ENCODE results near the gene HSD17B3. TPM values are rescaled to one million over a fixed set of nuclear protein-coding genes. Genes with fewer than 3 reads are reported as not detected.

The HSD17B3 gene
- total and polyA plus RNA-seq, 10 of the 15 experiments (the other 5 are each of a cell fraction or from before 2014, with no cell fraction given), result not detected

- no peak for DNase-seq (ENCODE audit: low read depth, low spot score)
- no peak for ATAC-seq
- no peak overlapping the region for H3K9ac ChIP-seq (ENCODE audit: control insufficient read depth, insufficient read depth, low read length)
- H3K4me1 ChIP-seq (ENCODE audit: control insufficient read depth, insufficient read depth, low read length), result no peaks in the 10 kb centered on the region
- H3K27ac ChIP-seq (ENCODE audit: control insufficient read depth, insufficient read depth), result no peak overlapping the region
- POLR2A ChIA-PET, result no interaction called here
- H2AFZ ChIP-seq (ENCODE audit: control insufficient read depth, low read depth, low read length), result no peak overlapping the region
- BruUV-seq (replicated peaks), result no TSS peak
- in situ Hi-C loops (cut with MboI) (loop anchor here (25.0 kb wide), 1 partner anchor 1519 kb away; no protein-coding TSS in a partner anchor), intact Hi-C loops (cut with micrococcal nuclease; ENCODE audit: unreplicated experiment) (no loop called here)
- CTCF ChIA-PET, result no interaction called here
- RAD21 ChIA-PET (ENCODE audit: unreplicated experiment), result no interaction called here
- H3K4me3 ChIP-seq, result no peak overlapping the region
- FAIRE-seq, result no peak
- SMC1A ChIA-PET (ENCODE audit: uncharacterized antibody, unreplicated experiment), result no interaction called here
- H3K36me3 ChIP-seq (ENCODE audit: control insufficient read depth in 2 of 2, insufficient read depth in 2 of 2, low read length in 1 of 2), result no peaks in the 10 kb centered on the region
- H3K4me2 ChIP-seq (ENCODE audit: control insufficient read depth, insufficient read depth), result no peak overlapping the region
- 43% methylated on average over 11 of the region's 11 CpGs for WGBS (ENCODE audit: insufficient coverage, insufficient replicate concordance, low lambda C conversion rate, missing lambda C conversion rate)
- H3K79me2 ChIP-seq (ENCODE audit: control insufficient read depth, insufficient read depth, low read length), result no peaks in the 10 kb centered on the region
- TF ChIP-seq BMI1 (IDR thresholded peaks at IDR 0.05; ENCODE audit: borderline replicate concordance) (no peak), MEF2A (IDR thresholded peaks at IDR 0.05; ENCODE audit: insufficient read depth, low read depth, low read length) (no peak), JUND (IDR thresholded peaks at IDR 0.05; ENCODE audit: low read depth, low read length) (no peak), SIX5 (IDR thresholded peaks at IDR 0.05; ENCODE audit: low read depth, low read length, severe bottlenecking) (no peak)
- H4K20me1 ChIP-seq (ENCODE audit: control insufficient read depth, insufficient read depth), result no peaks in the 10 kb centered on the region
- no peaks in the 10 kb centered on the region; the same call in 2 of the 3 replicates for H3K9me3 ChIP-seq (replicated peaks; ENCODE audit: control insufficient read depth, insufficient read depth, low read length)
- H3K27me3 ChIP-seq (replicated peaks in 1 of 2; ENCODE audit: control insufficient read depth in 2 of 2, insufficient read depth in 2 of 2, low read length in 1 of 2), result peaks cover 0 to 2% of the 10 kb centered on the region in 2 experiments; a peak in 1 of 4 replicates
Observed at GRCh38 chr9:96206156-96206751, 95.7 kb downstream of the HSD17B3 start.

GRCh38 chr9:96204853-96205252 lies 97.1 kb downstream of the HSD17B3 start:
- POLR2A ChIA-PET, result no interaction called here
- Histone ChIP-seq H3K4me2 (ENCODE audit: control insufficient read depth, insufficient read depth) (no peak overlapping the region), H3K27ac (ENCODE audit: control insufficient read depth, insufficient read depth) (no peak overlapping the region), H3K4me3 (no peak overlapping the region), H3K9me3 (replicated peaks; ENCODE audit: control insufficient read depth, insufficient read depth, low read length) (no peaks in the 10 kb centered on the region; the same call in 2 of the 3 replicates), H3K4me1 (ENCODE audit: control insufficient read depth, insufficient read depth, low read length) (no peaks in the 10 kb centered on the region), H2AFZ (ENCODE audit: control insufficient read depth, low read depth, low read length) (no peak overlapping the region), H4K20me1 (ENCODE audit: control insufficient read depth, insufficient read depth) (no peaks in the 10 kb centered on the region), H3K36me3 (ENCODE audit: control insufficient read depth in 2 of 2, insufficient read depth in 2 of 2, low read length in 1 of 2) (no peaks in the 10 kb centered on the region), H3K79me2 (ENCODE audit: control insufficient read depth, insufficient read depth, low read length) (no peaks in the 10 kb centered on the region), H3K27me3 (replicated peaks in 1 of 2; ENCODE audit: control insufficient read depth in 2 of 2, insufficient read depth in 2 of 2, low read length in 1 of 2) (0 out of 4 replicates have a peak, but pooled peaks cover 0 to 2% of the 10 kb centered on the region in 2 experiments), H3K9ac (ENCODE audit: control insufficient read depth, insufficient read depth, low read length) (no peak overlapping the region)
- no TSS peak for BruUV-seq (replicated peaks)
- RAD21 ChIA-PET (ENCODE audit: unreplicated experiment), result no interaction called here
- 42% methylated on average over 2 of the region's 2 CpGs for WGBS (ENCODE audit: insufficient coverage, insufficient replicate concordance, low lambda C conversion rate, missing lambda C conversion rate)
- SMC1A ChIA-PET (ENCODE audit: uncharacterized antibody, unreplicated experiment), result no interaction called here
- in situ Hi-C loops (cut with MboI) (loop anchor here (25.0 kb wide), 1 partner anchor 1518 kb away; no protein-coding TSS in a partner anchor), intact Hi-C loops (cut with micrococcal nuclease; ENCODE audit: unreplicated experiment) (no loop called here)
- no peak for DNase-seq (ENCODE audit: low read depth, low spot score)
- TF ChIP-seq SMAD5 (IDR thresholded peaks at IDR 0.05; ENCODE audit: low read depth), result no peak
- no peak for TF ChIP-seq ZNF24 (IDR thresholded peaks at IDR 0.05)
- CTCF ChIA-PET, result no interaction called here
- no peak for ATAC-seq
- FAIRE-seq, result no peak
